Stimulated activated CD4-positive, alpha-beta T cell treated with anti-CD3 and anti-CD28 coated beads, Interleukin-1b, Interleukin-23, amount 100 ng/mL, for 48 hours (primary cell): ENCODE data around the gene FANCM.
"Not testable (repeated sequence)": the region's sequence is repeated elsewhere in the genome, so short reads cannot be mapped to it uniquely, and the experiment has no call there.

ENCODE experiments used
- DNase-seq: peaks from one replicate; pipeline ENCODE4 v3.0.0-alpha.2; 2020

The FANCM gene

GRCh38 chr14:45135659-45136395, at the start of gene FANCM:
Gene FANCM, plus strand, starts transcription at chr14:45135930. Its CDS starts 102 bp downstream, at chr14:45136032.
- DNase-seq = peak; percentile 90

GRCh38 chr14:45089813-45090212, 45.9 kb upstream of the FANCM start:
- DNase-seq = peak; percentile 8

GRCh38 chr14:45091710-45092109, 44.0 kb upstream of the FANCM start:
- no peak for DNase-seq

GRCh38 chr14:45094275-45094674, 41.5 kb upstream of the FANCM start:
- DNase-seq = no peak

- DNase-seq = no peak
Measured at GRCh38 chr14:45095143-45095542, 40.6 kb upstream of the FANCM start.

GRCh38 chr14:45096218-45096617, 39.5 kb upstream of the FANCM start:
- DNase-seq = no peak

GRCh38 chr14:45103806-45104205, 31.9 kb upstream of the FANCM start:
- no peak for DNase-seq

GRCh38 chr14:45104561-45104960, 31.2 kb upstream of the FANCM start:
- DNase-seq = no peak

GRCh38 chr14:45112896-45113781, 22.6 kb upstream of the FANCM start:
- no peak for DNase-seq

GRCh38 chr14:45114327-45114726, 21.4 kb upstream of the FANCM start:
- DNase-seq = no peak

GRCh38 chr14:45118594-45118993, 17.1 kb upstream of the FANCM start:
- no peak for DNase-seq

GRCh38 chr14:45120096-45120495, 15.6 kb upstream of the FANCM start:
- DNase-seq = no peak

- DNase-seq = no peak
Measured at GRCh38 chr14:45123271-45123670, 12.5 kb upstream of the FANCM start.

- no peak for DNase-seq
Measured at GRCh38 chr14:45125754-45126153, 10.0 kb upstream of the FANCM start.

GRCh38 chr14:45128963-45129629, 6.6 kb upstream of the FANCM start:
- DNase-seq = no peak

- DNase-seq = no peak
Measured at GRCh38 chr14:45133683-45134050, 2.1 kb upstream of the FANCM start.

GRCh38 chr14:45134051-45134958, 1.4 kb upstream of the FANCM start, which contains the start of gene FKBP3:
Gene FKBP3, minus strand, starts transcription at chr14:45134481. Its CDS starts 25 bp downstream, at chr14:45134456.
- DNase-seq = peak; percentile 96

GRCh38 chr14:45135156-45135555, 574 bp upstream of the FANCM start:
- DNase-seq = no peak

GRCh38 chr14:45136399-45136798, 669 bp downstream of the FANCM start:
- DNase-seq = no peak

- DNase-seq = no peak
Measured at GRCh38 chr14:45140661-45141187, 5.0 kb downstream of the FANCM start.

GRCh38 chr14:45142083-45142482, 6.4 kb downstream of the FANCM start:
- not testable (repeated sequence) for DNase-seq

- DNase-seq = no peak
Measured at GRCh38 chr14:45144658-45145057, 8.9 kb downstream of the FANCM start.
